Colonic mucosa (tissue), 4 donors: ENCODE measurements around the gene ZNF26. TPM values are rescaled to one million over a fixed set of nuclear protein-coding genes. Genes with fewer than 3 reads are reported as not detected.

Experiments used
- DNase-seq: peaks from one replicate; pipeline ENCODE4 v3.0.0-alpha.2; 2020
- H3K27ac ChIP-seq: fragments of 200-600 bp; one replicate; pipeline ENCODE4 v1.8.0; 2021
- H3K27me3 ChIP-seq: fragments of 200-600 bp; one replicate; pipeline ENCODE4 v1.8.0; 2021
- H3K36me3 ChIP-seq: fragments of 200-600 bp; one replicate; pipeline ENCODE4 v1.8.0; 2021
- H3K4me1 ChIP-seq: fragments of 200-600 bp; one replicate; pipeline ENCODE4 v1.8.0; 2021; ENCODE audit warnings: mild to moderate bottlenecking
- H3K4me3 ChIP-seq: fragments of 200-600 bp; one replicate; pipeline ENCODE4 v1.8.0; 2021
- H3K9ac ChIP-seq, 2 donors: one replicate each; pipeline ENCODE4 v1.7.0; 2013; ENCODE audit warnings: control low read depth in 2 of 2, low read depth in 2 of 2, low read length in 2 of 2
- H3K9me3 ChIP-seq: fragments of 200-600 bp; one replicate; pipeline ENCODE4 v1.8.0; 2021
- intact Hi-C: fragments of 100-400 bp; cut with DNase I; formaldehyde crosslinking; loops from one replicate; pipeline ENCODE4 v1.14.1; 2022
- total RNA-seq, 2 donors: library from RNA; stranded (reverse); fragmentation: NEBNext Ultra II Directional in 1 of 2; extraction: Animal tissue kit (Norgen Biotek cat#: 25700) in 1 of 2; gene quantifications; one replicate each; pipeline ENCODE4 v1.2.1, GENCODE V29; 2021
- TF ChIP-seq, protein P1 (sequence below): fragments of 200-600 bp; IDR thresholded peaks from one replicate; pipeline ENCODE4 v1.8.0; 2022; ENCODE audit warnings: antibody characterized with exemption, mild to moderate bottlenecking
- donor health status: healthy.
- donor health status: DM: no; HTN: no; CAD: no.
- donor health status: DM: no; HTN: no; CAD: no.

Gene ZNF26
- total RNA-seq, 2 donors from 2014 or later, result 6.7 to 7.2 TPM

DNA sequence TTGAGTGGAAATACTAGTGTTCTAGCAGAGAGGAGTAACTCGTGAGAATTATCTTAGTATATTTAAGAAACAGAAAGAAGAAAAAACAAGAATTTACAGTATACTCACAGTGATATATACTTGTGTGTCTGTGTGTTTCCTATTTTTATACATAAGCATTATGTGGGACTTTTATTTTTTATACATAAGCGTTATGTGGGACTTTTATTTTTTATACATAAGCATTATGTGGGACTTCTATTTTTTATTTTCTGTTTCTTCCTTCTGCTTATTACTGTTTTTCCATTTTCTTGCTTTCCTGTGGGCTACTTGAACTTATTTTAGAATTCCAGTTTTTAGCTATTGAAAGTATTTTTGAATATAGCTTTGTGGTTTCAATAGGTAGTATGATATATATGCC, 87.7 kb downstream of the ZNF26 start:
- intact Hi-C loops, result no loop called here
- Histone ChIP-seq H3K27ac (no peak overlapping the region), H3K9me3 (no peaks in the 10 kb centered on the region), H3K4me1 (no peaks in the 10 kb centered on the region), H3K9ac (no peak overlapping the region), H3K4me3 (no peak overlapping the region), H3K36me3 (no peaks in the 10 kb centered on the region), H3K27me3 (no peaks in the 10 kb centered on the region)
- DNase-seq, result no peak
- TF ChIP-seq, protein P1, sequence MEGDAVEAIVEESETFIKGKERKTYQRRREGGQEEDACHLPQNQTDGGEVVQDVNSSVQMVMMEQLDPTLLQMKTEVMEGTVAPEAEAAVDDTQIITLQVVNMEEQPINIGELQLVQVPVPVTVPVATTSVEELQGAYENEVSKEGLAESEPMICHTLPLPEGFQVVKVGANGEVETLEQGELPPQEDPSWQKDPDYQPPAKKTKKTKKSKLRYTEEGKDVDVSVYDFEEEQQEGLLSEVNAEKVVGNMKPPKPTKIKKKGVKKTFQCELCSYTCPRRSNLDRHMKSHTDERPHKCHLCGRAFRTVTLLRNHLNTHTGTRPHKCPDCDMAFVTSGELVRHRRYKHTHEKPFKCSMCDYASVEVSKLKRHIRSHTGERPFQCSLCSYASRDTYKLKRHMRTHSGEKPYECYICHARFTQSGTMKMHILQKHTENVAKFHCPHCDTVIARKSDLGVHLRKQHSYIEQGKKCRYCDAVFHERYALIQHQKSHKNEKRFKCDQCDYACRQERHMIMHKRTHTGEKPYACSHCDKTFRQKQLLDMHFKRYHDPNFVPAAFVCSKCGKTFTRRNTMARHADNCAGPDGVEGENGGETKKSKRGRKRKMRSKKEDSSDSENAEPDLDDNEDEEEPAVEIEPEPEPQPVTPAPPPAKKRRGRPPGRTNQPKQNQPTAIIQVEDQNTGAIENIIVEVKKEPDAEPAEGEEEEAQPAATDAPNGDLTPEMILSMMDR, result no peak

Other genes starting within 250 kb of the ZNF26 start
- gene ANKLE2, start 224.5 kb upstream of the ZNF26 start, total RNA-seq, result 10 to 100 TPM; 33.7 to 41.8 TPM
- gene GOLGA3, start 157.5 kb upstream of the ZNF26 start, total RNA-seq, result 10 to 100 TPM; 70.3 to 96.5 TPM
- gene CHFR, start 98.8 kb upstream of the ZNF26 start, total RNA-seq, result 10 to 100 TPM; 37.8 to 41.4 TPM
- 1 to 10 TPM; 7.5 to 8.3 TPM for gene ZNF605, start 30.1 kb upstream of the ZNF26 start, total RNA-seq
- gene ZNF84, start 51.1 kb downstream of the ZNF26 start, total RNA-seq, result 10 to 100 TPM in 1 of 2 donors, 1 to 10 TPM in 1; 8.7 to 15.7 TPM
- gene ZNF140, start 94.6 kb downstream of the ZNF26 start, total RNA-seq, result 10 to 100 TPM in 1 of 2 donors, 1 to 10 TPM in 1; 9.4 to 15.6 TPM
- gene ZNF891, start 143.9 kb downstream of the ZNF26 start, total RNA-seq, result 1 to 10 TPM; 1.0 to 1.3 TPM
- gene ZNF10, start 144.3 kb downstream of the ZNF26 start, total RNA-seq, result 1 to 10 TPM; 2.7 to 4.1 TPM
- 10 to 100 TPM; 13.3 to 15.5 TPM for gene ZNF268, start 195.1 kb downstream of the ZNF26 start, total RNA-seq
- gene ANHX, start 249.5 kb downstream of the ZNF26 start, total RNA-seq, result not detected